Endothelial cell of umbilical vein (primary cell): ENCODE data around the gene AKAP8L. TPM values are rescaled to one million over a fixed set of nuclear protein-coding genes. Genes with fewer than 3 reads are reported as not detected.

Source experiments
- BruUV-seq: library from RNA; stranded (reverse); fragments of 400-500 nt; replicated peaks from 2 replicates; lab custom pipeline; 2021; lab: Mats Ljungman, UMichigan
- CTCF ChIA-PET: fragments of 300-600, 350-600 bp; sonication (Branson Sonifier 250); formaldehyde crosslinking; loops from one replicate; lab custom pipeline; 2021; ENCODE audit warnings: antibody characterized with exemption, inconsistent platforms; lab: Charles Lee
- POLR2A ChIA-PET: fragments of 300-600, 350-600 bp; sonication (Branson Sonifier 250); formaldehyde crosslinking; loops from one replicate; lab custom pipeline; 2021; ENCODE audit warnings: antibody characterized with exemption, inconsistent platforms; lab: Charles Lee
- DNase-seq: peaks from one replicate; pipeline ENCODE4 v3.0.0-alpha.2; 2011; ENCODE audit warnings: low read depth, low spot score
- FAIRE-seq: peaks from 2 replicates; lab custom pipeline; 2011; peaks lifted over from hg19 to GRCh38; lab: Jason Lieb, UNC
- H2AFZ ChIP-seq: 2 replicates; pipeline ENCODE4 v1.6.0; 2012; ENCODE audit warnings: low read depth, low read length, control low read depth, inconsistent platforms
- H3K27ac ChIP-seq: 2 replicates; pipeline ENCODE4 v1.5.1; 2011; ENCODE audit warnings: low read depth, mild to moderate bottlenecking, control low read depth, low read length, moderate library complexity; ENCODE audit not compliant: insufficient read depth
- H3K27me3 ChIP-seq, 2 experiments: 2 replicates each; pipeline versions ENCODE4 v1.6.0 to v1.6.1; 2011; ENCODE audit warnings: low read length in 2 of 2, mixed read lengths in 1 of 2; ENCODE audit not compliant: control insufficient read depth in 2 of 2, insufficient read depth in 2 of 2
- H3K36me3 ChIP-seq, 2 experiments: 2 replicates in 1 of 2; 3 replicates in 1 of 2; pipeline ENCODE4 v1.5.1; 2011; ENCODE audit warnings: low read length in 2 of 2, mild to moderate bottlenecking in 1 of 2, moderate library complexity in 1 of 2; ENCODE audit not compliant: control insufficient read depth in 2 of 2, insufficient read depth in 2 of 2; ENCODE audit errors: extremely low read depth in 1 of 2
- H3K4me1 ChIP-seq: 3 replicates; pipeline ENCODE4 v1.5.1; 2011; ENCODE audit warnings: mild to moderate bottlenecking, low read length; ENCODE audit not compliant: control insufficient read depth, insufficient read depth; ENCODE audit errors: extremely low read depth
- H3K4me2 ChIP-seq: 2 replicates; pipeline ENCODE4 v1.6.1; 2011; ENCODE audit warnings: low read length, control low read depth, mixed read lengths; ENCODE audit not compliant: insufficient read depth
- H3K4me3 ChIP-seq, 3 experiments: fragments of 200-600 bp in 1 of 3; sonication (generic), shearing (Covaris generic) in 1 of 3; replicated peaks in 1 of 3; 2 replicates each; pipeline ENCODE4 v1.5.1; 2011 to 2016; ENCODE audit warnings: control low read depth in 3 of 3, low read length in 3 of 3, mild to moderate bottlenecking in 2 of 3, inconsistent platforms in 1 of 3, low read depth in 1 of 3, moderate library complexity in 1 of 3; ENCODE audit not compliant: insufficient read depth in 1 of 3
- H3K79me2 ChIP-seq: 2 replicates; pipeline ENCODE4 v1.6.0; 2012; ENCODE audit warnings: low read length, inconsistent platforms; ENCODE audit not compliant: control insufficient read depth, insufficient read depth
- H3K9ac ChIP-seq: replicated peaks from 2 replicates; pipeline ENCODE3; 2011; ENCODE audit warnings: low read length, control low read depth; ENCODE audit not compliant: insufficient read depth; ENCODE audit errors: extremely low read depth
- H3K9me1 ChIP-seq: replicated peaks from 3 replicates; pipeline ENCODE4 v1.6.0; 2011; ENCODE audit warnings: mild to moderate bottlenecking, low read length; ENCODE audit not compliant: control insufficient read depth, insufficient read depth; ENCODE audit errors: extremely low read depth
- H3K9me3 ChIP-seq: replicated peaks from 2 replicates; pipeline ENCODE4 v1.5.1; 2012; ENCODE audit warnings: low read length, inconsistent platforms; ENCODE audit not compliant: control insufficient read depth, insufficient read depth
- H4K20me1 ChIP-seq: replicated peaks from 2 replicates; pipeline ENCODE3; 2011; ENCODE audit warnings: mild to moderate bottlenecking, low read length; ENCODE audit not compliant: control insufficient read depth, insufficient read depth; ENCODE audit errors: extremely low read depth
- CTCF ChIP-seq, 2 donors: IDR thresholded peaks; 1 replicate in 1 of 2; 2 replicates in 1 of 2; pipeline ENCODE4 v1.5.1; 2011; ENCODE audit warnings: low read length in 2 of 2, mild to moderate bottlenecking in 2 of 2, moderate library complexity in 2 of 2, control low read depth in 1 of 2, inconsistent platforms in 1 of 2, low read depth in 1 of 2; ENCODE audit not compliant: insufficient read depth in 1 of 2; ENCODE audit errors: extremely low read depth in 1 of 2
- EZH2 ChIP-seq: IDR thresholded peaks from 2 replicates; pipeline ENCODE4 v1.6.1; 2012; ENCODE audit warnings: borderline replicate concordance, low read depth, mild to moderate bottlenecking, moderate library complexity, low read length, inconsistent platforms; ENCODE audit not compliant: severe bottlenecking
- FOS ChIP-seq: IDR thresholded peaks from 2 replicates; pipeline ENCODE4 v1.6.1; 2011; ENCODE audit warnings: mild to moderate bottlenecking, low read length, moderate library complexity, borderline replicate concordance; ENCODE audit not compliant: insufficient read depth
- GATA2 ChIP-seq: IDR thresholded peaks from 2 replicates; pipeline ENCODE4 v1.7.0; 2011; ENCODE audit warnings: low read depth, mild to moderate bottlenecking, moderate library complexity, mixed read lengths, low read length; ENCODE audit not compliant: insufficient read length, insufficient read depth
- JUN ChIP-seq: IDR thresholded peaks from 2 replicates; pipeline ENCODE4 v1.6.1; 2011; ENCODE audit warnings: borderline replicate concordance, low read depth; ENCODE audit not compliant: insufficient read length, insufficient read depth
- MAX ChIP-seq: IDR thresholded peaks from 2 replicates; pipeline ENCODE4 v1.6.1; 2011; ENCODE audit not compliant: insufficient read depth, insufficient read length
- MYC ChIP-seq: IDR thresholded peaks from one replicate; pipeline ENCODE4 v1.6.1; 2011; ENCODE audit warnings: mild to moderate bottlenecking, low read depth, low read length
- POLR2A ChIP-seq: IDR thresholded peaks from 2 replicates; pipeline ENCODE4 v1.6.1; 2012; ENCODE audit warnings: low read depth, mild to moderate bottlenecking, control low read depth, low read length
- POLR2AphosphoS5 ChIP-seq: IDR thresholded peaks from 2 replicates; pipeline ENCODE4 v1.6.1; 2012; ENCODE audit warnings: low read depth, mild to moderate bottlenecking, control low read depth, low read length, moderate library complexity; ENCODE audit not compliant: insufficient read depth
- dilution Hi-C: fragments of 300-500 bp; cut with MboI; formaldehyde crosslinking; loops from one replicate; pipeline ENCODE4 v1.15.0; 2019; ENCODE audit warnings: low sequenced_read_pairs; ENCODE audit not compliant: extremely low pct_ligation_motif_present
- intact Hi-C: fragments of 100-400 bp; cut with micrococcal nuclease; formaldehyde crosslinking; loops from one replicate; pipeline ENCODE4 v1.10.0; 2022
- polyA plus RNA-seq, 4 experiments: library from polyadenylated mRNA; depleted of rRNA in 3 of 4; stranded (reverse) in 3 of 4; unstranded in 1 of 4; fragments of >200 nt; gene quantifications; 2 replicates each; pipeline versions ENCODE4 v1.2.1 to v1.2.3, GENCODE V29; 2011 to 2012; ENCODE audit warnings: missing spikeins in 1 of 4
- total RNA-seq: library from RNA; stranded (reverse); gene quantifications from 2 replicates; pipeline ENCODE4 v1.2.3, GENCODE V29; 2021

Gene AKAP8L
- total and polyA plus RNA-seq, 2 donors (not counting 3 experiments of a cell fraction or from before 2014, with no cell fraction given): 63.9 to 99.6 TPM

GRCh38 chr19:15421136-15421695 lies 2.4 kb upstream of the AKAP8L start:
- no peak overlapping the region for H3K9ac ChIP-seq
- no peak overlapping the region for H2AFZ ChIP-seq
- H3K9me1 ChIP-seq: no peaks in the 10 kb centered on the region
- no peaks in the 10 kb centered on the region for H4K20me1 ChIP-seq
- H3K9me3 ChIP-seq: no peaks in the 10 kb centered on the region
- ChIA-PET POLR2A (no interaction called here), CTCF (interaction anchor here (0.6 to 4.9 kb wide), 3 partner anchors 31 to 329 kb away, joined by 3 to 124 read pairs (median 3); no protein-coding TSS in a partner anchor)
- dilution Hi-C loops (no loop called here), intact Hi-C loops (no loop called here)
- H3K4me2 ChIP-seq: no peak overlapping the region
- no peak overlapping the region for H3K27ac ChIP-seq
- no TSS peak for BruUV-seq
- no peak for TF ChIP-seq POLR2AphosphoS5
- no peak for TF ChIP-seq JUN
- TF ChIP-seq POLR2A: no peak
- TF ChIP-seq EZH2: no peak
- TF ChIP-seq MYC: no peak
- no peak for TF ChIP-seq MAX
- TF ChIP-seq GATA2: no peak
- no peak for TF ChIP-seq FOS
- no peak for TF ChIP-seq CTCF (IDR thresholded peaks at IDR 0.05; ENCODE audit: extremely low read depth in 1 of 2, insufficient read depth in 1 of 2, low read depth in 1 of 2, low read length in 2 of 2)
- no peak for DNase-seq
- H3K36me3 ChIP-seq: peaks cover 11 to 32% of the 10 kb centered on the region in 2 experiments
- peaks cover 25% of the 10 kb centered on the region for H3K79me2 ChIP-seq
- H3K4me1 ChIP-seq: peaks cover 14% of the 10 kb centered on the region
- no peak overlapping the region for H3K4me3 ChIP-seq
- no peaks in the 10 kb centered on the region for H3K27me3 ChIP-seq
- no peak for FAIRE-seq
